HG03378 (cell line): ENCODE measurements around the gene ZNF486.
"Not testable (repeated sequence)": the region's sequence is repeated elsewhere in the genome, so short reads cannot be mapped to it uniquely, and the experiment has no call there.

Experiments
- ATAC-seq: cut with Tn5 transposase; IDR thresholded peaks from one replicate; pipeline ENCODE4 v1.9.1; 2021; ENCODE audit warnings: mild to moderate bottlenecking, moderate library complexity; ENCODE audit not compliant: unreplicated experiment

The ZNF486 gene

DNA sequence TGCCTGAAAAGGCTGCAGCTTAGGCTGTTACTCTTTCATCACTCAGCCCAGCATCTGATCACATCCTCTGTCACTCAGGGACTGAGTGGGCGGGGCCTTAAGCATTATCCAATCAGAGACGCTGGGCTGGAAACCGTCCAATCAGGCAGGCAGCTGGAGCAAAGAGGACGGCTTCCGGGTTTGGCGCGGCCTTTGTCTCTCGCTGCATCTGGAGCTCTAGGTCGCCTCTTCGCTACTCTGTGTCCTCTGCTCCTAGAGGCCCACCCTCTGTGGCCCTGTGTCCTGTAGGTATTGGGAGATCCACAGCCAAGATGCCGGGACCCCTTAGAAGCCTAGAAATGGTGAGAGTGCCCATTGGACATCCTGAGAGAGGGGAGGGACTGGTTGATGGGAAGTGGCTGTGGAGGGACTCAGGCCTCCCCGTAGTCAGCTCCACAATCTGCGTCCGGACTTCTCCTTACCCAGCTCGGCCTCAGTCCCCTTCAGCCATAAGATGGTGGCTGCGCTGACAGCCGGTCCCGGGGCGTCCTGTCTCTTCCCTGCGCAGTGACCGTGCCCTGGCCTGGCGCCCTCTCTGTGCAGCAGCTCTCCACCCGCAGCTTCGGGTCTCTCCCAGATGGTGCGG lies at the start of gene ZNF486:
ZNF486 (plus strand) TSS at position 195 of the 625 bp plus-strand sequence; CDS start at position 312, 117 bp downstream.
- peak; percentile 96 for ATAC-seq

DNA sequence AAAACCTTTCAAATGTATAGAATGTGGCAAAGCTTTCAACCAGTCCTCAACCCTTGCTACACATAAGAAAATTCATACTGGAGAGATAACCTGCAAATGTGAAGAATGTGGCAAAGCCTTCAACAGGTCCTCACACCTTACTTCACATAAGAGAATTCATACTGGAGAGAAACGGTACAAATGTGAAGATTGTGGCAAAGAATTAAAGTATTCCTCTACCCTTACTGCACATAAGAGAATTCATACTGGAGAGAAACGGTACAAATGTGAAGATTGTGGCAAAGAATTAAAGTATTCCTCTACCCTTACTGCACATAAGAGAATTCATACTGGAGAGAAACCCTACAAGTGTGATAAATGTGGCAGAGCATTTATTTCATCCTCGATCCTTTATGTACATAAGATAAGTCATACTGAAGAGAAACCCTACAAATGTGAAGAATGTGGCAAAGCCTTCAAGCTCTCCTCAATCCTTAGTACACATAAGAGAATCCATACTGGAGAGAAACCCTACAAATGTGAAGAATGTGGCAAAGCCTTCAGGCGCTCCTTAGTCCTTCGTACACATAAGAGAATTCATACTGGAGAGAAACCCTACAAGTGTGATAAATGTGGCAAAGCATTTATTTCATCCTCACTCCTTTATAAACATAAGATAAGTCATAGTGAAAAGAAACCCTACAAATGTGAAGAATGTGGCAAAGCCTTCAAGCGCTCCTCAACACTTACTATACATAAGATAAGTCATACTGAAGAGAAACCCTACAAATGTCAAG lies 48.8 kb upstream of the ZNF486 start:
- ATAC-seq, result not testable (repeated sequence)

DNA sequence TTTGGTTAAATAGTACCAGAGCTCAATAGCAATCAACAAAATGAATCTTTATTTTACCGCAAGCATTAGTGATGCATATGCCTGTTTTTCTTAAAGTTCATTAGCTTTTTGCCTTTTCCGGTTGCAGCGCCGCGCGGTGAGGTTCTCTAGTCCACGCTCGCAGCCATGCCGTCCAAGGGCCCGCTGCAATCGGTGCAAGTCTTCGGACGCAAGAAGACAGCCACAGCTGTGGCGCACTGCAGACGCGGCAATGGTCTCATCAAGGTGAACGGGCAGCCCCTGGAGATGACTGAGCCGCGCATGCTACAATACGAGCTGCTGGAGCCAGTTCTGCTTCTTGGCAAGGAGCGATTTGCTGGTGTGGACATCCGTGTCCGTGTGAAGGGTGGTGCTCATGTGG lies 42.1 kb upstream of the ZNF486 start:
- ATAC-seq, result no peak

DNA sequence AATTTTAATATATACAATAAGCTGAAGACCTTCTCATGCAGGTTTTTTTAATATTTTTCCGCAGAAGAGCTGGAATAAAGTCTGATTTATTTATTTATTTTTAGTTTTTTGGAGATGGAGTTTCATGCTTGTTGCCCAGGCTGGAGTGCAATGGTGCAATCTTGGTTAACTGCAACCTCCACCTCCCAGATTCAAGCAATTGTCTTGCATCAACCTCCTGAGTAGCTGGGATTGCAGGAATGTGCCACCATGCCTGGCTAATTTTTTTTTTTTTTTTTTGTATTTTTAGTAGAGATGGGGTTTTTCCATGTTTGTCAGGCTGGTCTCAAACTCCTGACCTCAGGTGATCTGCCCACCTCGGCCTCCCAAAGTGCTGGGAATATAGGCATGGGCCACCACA lies 34.1 kb upstream of the ZNF486 start:
- ATAC-seq, result not testable (repeated sequence)

DNA sequence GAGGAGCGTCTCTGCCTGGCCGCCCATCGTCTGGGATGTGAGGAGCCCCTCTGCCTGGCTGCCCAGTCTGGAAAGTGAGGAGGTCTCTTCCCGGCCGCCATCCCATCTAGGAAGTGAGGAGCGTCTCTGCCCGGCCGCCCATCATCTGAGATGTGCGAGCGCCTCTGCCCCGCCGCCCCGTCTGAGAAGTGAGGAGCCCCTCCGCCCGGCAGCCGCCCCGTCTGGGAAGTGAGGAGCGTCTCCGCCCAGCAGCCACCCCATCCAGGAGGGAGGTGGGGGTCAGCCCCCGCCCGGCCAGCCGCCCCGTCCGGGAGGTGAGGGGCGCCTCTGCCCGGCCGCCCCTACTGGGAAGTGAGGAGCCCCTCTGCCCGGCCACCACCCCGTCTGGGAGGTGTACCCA lies 29.3 kb upstream of the ZNF486 start:
- not testable (repeated sequence) for ATAC-seq

DNA sequence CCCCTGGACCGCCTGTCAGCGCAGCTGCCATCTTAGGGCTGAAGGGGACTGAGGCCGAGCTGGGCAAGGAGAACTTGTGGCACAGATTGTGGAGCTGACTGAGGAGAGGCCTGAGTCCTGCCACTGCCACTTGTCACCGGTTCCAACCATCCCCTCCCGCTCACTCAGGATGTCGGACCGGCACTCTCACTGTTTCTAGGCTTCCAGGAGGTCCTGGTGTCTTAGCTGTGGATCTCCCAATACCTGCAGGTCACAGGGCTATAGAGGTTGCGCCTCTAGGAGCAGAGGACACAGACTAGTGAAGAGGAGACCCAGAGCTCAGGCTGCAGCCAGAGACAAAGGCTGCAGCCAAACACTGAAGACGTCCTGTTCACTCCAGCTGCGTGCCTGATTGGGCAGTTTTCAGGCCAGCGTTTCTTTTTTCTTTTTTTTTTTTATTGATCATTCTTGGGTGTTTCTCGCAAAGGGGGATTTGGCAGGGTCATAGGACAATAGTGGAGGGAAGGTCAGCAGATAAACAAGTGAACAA lies 15.3 kb upstream of the ZNF486 start:
- ATAC-seq, result no peak

DNA sequence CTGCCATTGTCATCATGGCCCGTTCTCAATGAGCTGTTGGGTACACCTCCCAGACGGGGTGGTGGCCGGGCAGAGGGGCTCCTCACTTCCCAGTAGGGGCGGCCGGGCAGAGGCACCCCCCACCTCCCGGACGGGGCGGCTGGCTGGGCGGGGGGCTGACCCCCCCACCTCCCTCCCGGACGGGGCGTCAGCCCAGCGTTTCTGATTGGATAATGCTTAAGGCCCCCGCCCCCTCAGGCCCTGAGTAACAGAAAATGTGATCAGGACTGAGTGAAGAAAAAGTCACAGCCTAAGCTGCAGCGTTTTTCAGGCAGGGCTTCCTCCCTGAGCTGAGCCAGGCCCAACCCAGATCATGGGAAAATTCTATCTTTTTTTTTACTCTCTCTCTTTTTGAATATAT lies 14.5 kb upstream of the ZNF486 start:
- not testable (repeated sequence) for ATAC-seq

DNA sequence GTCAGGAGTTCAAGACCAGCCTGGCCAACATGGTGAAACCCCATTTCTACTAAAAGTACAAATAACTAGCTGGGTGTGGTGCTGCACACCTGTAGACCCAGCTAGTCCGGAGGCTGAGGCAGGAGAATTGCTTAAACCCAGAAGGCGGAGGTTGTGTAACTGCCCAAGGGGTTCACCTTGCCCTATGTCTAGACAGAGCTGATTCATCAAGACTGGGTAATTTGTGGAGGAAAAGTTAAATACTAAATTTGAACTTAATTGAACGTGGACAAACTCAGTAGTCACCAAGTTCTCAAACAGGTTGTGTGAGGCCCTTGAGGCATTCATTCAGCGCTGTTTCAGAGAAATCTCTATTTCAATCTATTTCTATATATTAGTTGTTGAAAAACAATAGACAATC lies 13.7 kb upstream of the ZNF486 start:
- no peak for ATAC-seq

DNA sequence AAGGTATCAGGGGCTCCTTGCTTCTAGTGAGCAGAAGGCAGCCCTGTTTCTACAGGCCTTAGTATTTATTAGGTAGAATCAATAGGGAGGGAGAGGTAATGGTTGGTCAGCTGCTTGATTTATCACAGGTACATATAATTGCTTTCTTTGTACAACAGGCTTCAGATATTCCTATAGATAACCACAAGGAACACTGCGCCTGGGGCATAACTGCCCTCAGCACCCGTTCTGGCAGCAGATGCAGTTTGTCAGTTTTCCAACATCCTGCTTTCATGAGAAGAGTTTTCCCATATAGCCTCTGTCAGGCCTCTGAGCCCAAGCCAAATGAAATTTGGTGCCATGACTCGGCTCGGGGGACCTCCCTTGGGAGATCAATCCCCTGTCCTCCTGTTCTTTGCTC lies 12.4 kb upstream of the ZNF486 start:
- ATAC-seq, result no peak

DNA sequence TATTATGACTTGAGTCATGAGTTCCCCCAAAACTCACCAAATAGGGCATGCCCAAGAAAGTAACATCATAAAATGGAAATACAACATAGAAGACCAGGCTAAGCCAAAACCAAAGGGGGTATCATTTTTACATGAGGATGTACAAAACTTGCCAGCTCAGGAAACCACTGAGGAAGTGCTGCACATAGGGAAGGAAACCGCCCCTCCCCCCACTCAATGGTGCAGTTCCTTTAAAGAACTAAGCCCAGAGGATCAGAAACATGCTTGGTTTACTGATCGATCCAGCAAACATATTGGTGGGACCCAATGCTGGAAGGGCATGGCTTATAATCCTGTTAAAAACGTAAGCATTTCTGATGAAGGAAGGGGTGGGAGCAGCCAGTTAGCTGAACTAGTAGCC lies 4.2 kb upstream of the ZNF486 start:
- ATAC-seq, result no peak

DNA sequence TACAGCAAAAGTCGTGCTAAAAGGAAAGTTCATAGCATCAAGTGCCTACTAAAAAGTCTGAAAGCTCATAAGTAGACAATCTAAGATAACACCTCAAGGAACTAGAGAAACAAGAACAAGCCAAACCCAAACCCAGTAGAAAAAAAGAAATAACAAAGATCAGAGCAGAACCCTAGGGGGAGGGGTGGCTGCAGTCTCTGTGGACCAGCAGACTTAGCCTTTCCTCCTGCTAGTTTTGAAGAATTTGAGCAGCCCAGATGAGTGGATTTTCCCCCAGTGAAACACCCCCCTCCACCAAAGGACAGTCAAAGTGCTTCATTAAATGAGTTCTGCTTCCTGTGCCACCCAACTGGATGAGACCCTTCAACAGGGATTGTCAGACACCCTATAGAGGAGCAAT lies 2.6 kb upstream of the ZNF486 start:
- no peak for ATAC-seq

DNA sequence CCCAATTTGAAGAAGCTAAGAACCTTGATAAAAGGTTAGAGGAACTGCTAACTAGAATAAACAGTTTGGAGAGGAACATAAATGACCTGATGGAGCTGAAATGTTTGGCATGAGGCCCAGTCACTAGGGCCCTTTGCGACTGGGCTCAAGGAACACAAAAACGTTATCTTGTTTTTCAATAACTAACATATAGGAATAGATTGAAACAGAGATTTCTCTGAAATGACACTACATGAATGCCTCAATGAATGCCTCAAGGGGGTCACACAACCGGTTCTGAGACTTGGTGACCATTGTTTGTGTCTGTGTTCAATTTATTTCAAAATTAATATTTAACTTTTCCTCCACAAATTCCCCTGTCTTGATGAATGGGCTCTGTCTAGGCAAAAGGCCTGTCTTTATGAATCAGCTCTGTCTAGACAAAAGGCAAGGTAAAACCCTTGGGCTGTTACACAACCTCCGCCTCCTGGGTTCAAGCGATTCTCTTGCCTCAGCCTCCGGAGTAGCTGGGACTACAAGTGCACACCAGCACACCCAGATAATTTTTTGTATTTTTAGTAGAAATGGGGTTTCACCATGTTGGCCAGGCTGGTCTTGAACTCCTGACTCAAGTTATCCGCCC lies 932 bp upstream of the ZNF486 start:
- no peak for ATAC-seq

DNA sequence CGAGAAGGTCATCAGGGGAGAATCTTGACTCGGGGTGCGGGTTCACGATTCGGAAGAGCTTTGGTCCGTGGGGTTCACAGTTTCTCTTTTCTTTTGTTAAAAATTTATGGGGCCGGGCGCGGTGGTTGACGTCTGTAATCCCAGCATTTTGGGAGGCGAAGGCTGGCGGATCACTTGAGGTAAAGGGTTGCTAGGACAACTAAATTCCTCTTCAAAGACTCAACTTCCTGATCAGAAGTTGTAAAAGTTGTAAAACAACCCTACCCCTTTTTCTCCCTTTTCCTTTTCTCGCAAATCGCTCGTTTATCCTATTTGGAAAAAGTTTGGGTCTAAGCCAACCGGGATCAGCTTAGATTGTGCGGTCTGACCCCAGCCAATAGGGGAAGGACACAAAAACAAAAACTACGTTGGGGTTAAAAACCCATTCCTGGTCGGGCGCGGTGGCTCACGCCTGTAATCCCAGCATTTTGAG lies 673 bp downstream of the ZNF486 start:
- no peak for ATAC-seq

DNA sequence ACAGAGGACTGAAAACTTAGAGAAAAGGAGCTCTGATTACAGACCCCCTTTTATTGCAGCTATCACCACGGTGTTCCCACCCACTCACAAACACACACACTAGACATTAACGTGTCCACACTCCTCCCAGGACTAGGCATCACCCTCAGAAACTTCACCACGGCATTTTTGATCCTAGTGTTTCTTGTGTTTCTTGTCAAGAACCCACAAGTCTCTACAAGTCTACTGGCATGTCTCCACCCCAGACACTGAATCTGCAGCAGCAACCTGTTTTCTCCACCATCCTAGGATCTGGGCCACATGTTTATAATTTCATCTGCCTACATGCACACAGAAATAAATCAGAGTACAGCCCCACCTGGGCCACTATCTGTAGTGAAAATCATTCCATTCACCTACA lies 4.3 kb downstream of the ZNF486 start:
- no peak for ATAC-seq

DNA sequence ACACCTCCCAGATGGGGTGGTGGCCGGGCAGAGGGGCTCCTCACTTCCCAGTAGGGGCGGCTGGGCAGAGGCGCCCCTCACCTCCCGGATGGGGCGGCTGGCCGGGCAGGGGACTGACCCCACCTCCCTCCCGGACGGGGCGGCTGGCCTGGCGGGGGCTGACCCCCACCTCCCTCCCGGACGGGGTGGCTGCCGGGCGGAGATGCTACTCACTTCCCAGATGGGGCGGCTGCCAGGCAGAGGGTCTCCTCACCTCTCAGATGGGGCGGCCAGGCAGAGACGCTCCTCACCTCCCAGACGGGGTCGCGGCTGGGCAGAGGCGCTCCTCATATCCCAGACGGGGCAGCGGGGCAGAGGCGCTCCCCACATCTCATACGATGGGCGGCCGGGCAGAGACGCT lies 8.8 kb downstream of the ZNF486 start:
- not testable (repeated sequence) for ATAC-seq

DNA sequence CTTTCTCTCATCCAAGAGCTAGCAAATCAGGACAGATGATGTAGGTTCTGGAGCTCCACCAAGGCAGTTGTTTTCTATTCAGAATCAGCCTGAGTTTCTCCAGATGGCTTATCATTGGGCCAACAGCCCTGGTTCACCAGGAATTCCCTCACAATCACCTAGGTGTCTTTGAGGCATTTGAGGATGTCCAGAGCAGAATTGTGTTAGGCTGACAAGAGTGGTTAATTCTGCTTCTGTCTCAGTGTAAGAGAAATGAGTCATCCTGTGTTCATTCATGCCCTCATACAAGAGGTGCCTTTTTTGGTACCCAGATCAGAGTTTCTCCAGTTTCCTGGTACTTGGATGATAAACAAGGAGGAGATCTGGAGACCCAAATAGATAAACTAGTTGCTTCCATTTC lies 12.9 kb downstream of the ZNF486 start:
- not testable (repeated sequence) for ATAC-seq

DNA sequence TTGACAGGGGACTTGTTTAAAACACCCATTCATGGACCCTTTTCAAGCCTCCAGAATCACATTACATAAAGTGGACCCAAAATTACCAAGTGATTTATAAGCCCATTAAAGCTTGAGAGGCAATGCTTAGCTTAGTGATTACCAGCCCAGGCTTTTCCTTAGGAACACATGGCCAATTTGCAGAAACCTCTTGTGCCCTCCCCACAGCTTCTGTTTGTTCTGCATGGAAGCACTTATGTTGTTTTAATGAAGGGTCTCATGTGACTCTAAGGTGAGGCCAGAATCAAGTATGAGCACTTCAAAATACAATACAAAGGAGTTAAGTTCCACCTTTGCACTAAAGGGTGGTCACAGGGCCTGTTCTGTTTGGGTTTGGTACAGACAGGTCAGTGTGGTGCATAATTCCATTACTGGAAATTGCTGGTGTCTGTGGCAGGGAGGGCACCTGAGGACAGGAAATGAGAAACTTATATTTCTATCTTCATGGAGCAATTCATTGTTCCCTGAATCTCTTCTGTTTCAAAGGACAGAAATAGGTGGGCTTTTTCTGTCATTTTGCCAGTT lies 15.3 kb downstream of the ZNF486 start:
- no peak for ATAC-seq

DNA sequence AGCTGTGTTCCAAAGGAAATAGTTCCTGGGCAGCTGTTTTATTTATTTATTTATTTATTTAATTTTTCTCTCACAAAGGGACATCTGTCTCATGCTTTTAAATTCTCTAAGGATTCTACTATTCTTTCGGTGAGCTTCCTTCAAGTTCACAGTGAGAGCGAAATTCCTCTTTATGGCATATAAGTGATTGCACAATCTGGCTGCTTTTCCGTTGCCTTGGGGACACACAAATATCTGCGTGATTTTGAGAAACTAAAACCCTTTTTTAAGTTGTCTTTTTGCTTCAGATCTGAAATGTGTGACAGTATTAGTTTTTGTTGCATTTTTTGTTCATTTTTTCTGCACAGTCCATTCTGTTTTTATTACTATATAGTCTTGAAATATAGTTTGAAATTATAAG lies 19.2 kb downstream of the ZNF486 start:
- no peak for ATAC-seq

DNA sequence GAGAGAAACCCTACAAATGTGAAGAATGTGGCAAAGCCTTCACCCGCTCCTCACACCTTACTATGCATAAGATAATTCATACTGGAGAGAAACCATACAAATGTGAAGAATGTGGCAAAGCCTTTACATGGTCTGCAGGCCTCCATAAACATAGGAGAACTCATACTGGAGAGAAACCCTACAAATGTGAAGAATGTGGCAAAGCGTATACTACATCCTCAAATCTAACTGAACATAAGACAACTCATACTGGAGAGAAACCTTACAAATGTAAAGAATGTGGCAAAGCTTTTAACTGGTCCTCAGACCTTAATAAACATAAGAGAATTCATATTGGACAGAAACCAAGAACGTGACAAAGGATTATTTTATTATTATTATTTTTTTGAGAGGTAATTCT lies 30.7 kb downstream of the ZNF486 start:
- ATAC-seq, result no peak

DNA sequence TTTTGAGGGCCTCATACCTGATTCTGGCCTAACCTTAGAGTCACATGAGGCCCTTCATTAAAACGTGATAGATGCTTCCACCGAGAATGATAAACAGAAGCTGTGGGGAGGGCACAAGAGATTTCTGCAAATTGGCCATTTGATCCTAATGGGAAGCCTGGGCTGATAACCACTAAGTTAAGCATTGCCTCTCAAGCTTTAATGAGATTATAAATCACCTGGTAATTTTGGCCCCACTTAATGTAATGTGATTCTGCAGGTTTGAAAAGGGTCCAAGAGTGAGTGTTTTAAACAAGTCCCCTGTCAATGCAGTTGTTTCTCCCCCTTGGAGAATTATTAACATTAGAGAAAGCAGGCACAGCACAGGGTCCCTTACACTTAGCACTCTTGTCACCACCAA lies 42.0 kb downstream of the ZNF486 start:
- no peak for ATAC-seq

DNA sequence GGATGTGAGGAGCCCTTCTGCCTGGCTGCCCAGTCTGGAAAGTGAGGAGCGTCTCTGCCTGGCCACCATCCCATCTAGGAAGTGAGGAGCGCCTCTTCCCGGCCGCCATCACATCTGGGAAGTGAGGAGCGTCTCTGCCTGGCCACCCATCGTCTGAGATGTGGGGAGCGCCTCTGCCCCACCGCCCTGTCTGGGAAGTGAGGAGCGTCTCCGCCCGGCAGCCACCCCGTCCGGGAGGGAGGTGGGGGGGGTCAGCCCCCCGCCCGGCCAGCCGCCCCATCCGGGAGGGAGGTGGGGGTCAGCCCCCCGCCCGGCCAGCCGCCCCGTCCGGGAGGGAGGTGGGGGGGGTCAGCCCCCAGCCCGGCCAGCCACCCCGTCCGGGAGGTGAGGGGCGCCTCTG lies 47.4 kb downstream of the ZNF486 start:
- ATAC-seq, result not testable (repeated sequence)
